GM11168 (cell line): ENCODE measurements around the gene ZKSCAN3.
"Not testable (repeated sequence)": the region's sequence is repeated elsewhere in the genome, so short reads cannot be mapped to it uniquely, and the experiment has no call there.

Experiments
- in situ Hi-C: fragments of 300-500 bp; cut with MboI; formaldehyde crosslinking; loops from one replicate; pipeline ENCODE4 v1.12.0; 2022; ENCODE audit warnings: low sequenced_read_pairs; ENCODE audit not compliant: unreplicated experiment

Gene ZKSCAN3

GRCh38 chr6:28369463-28369862 is 19.7 kb downstream of the ZKSCAN3 start:
- in situ Hi-C loops = loop anchor here (5.0 to 25.0 kb wide), 2 partner anchors 237 to 457 kb away; partner anchors contain the start of gene OR2B2

- in situ Hi-C loops = loop anchor here (25.0 kb wide), 1 partner anchor 458 kb away; the partner anchor contains the start of gene OR2B2
Measured at GRCh38 chr6:28370440-28370839, 20.7 kb downstream of the ZKSCAN3 start.

GRCh38 chr6:28371280-28371679 is 21.5 kb downstream of the ZKSCAN3 start:
- in situ Hi-C loops = loop anchor here (25.0 kb wide), 1 partner anchor 459 kb away; the partner anchor contains the start of gene OR2B2

GRCh38 chr6:28371706-28372451 is 22.1 kb downstream of the ZKSCAN3 start:
- in situ Hi-C loops = loop anchor here (25.0 kb wide), 1 partner anchor 460 kb away; the partner anchor contains the start of gene OR2B2

- in situ Hi-C loops = loop anchor here (25.0 kb wide), 1 partner anchor 462 kb away; the partner anchor contains the start of gene OR2B2
Measured at GRCh38 chr6:28373925-28374324, 24.2 kb downstream of the ZKSCAN3 start.

GRCh38 chr6:28377879-28378278 is 28.1 kb downstream of the ZKSCAN3 start:
- in situ Hi-C loops = no loop called here

GRCh38 chr6:28378644-28379043 is 28.9 kb downstream of the ZKSCAN3 start:
- in situ Hi-C loops = no loop called here

GRCh38 chr6:28380381-28380780 is 30.6 kb downstream of the ZKSCAN3 start:
- in situ Hi-C loops = no loop called here

GRCh38 chr6:28383235-28384142 is 33.7 kb downstream of the ZKSCAN3 start:
- in situ Hi-C loops = no loop called here

GRCh38 chr6:28384143-28384533 is 34.4 kb downstream of the ZKSCAN3 start:
- in situ Hi-C loops = no loop called here

GRCh38 chr6:28390688-28391087 is 40.9 kb downstream of the ZKSCAN3 start:
- in situ Hi-C loops = no loop called here

- in situ Hi-C loops = no loop called here
Measured at GRCh38 chr6:28393912-28394662, 44.3 kb downstream of the ZKSCAN3 start.

- in situ Hi-C loops = no loop called here
Measured at GRCh38 chr6:28395918-28396317, 46.2 kb downstream of the ZKSCAN3 start.

GRCh38 chr6:28399350-28400121 is 49.8 kb downstream of the ZKSCAN3 start, which contains the start of gene ZSCAN12:
ZSCAN12 (minus strand) TSS chr6:28399747; CDS start chr6:28398405, 1,342 bp downstream.
- in situ Hi-C loops = no loop called here

- in situ Hi-C loops = no loop called here
Measured at GRCh38 chr6:28400122-28400451, 50.3 kb downstream of the ZKSCAN3 start.

- in situ Hi-C loops = no loop called here
Measured at GRCh38 chr6:28401172-28401571, 51.4 kb downstream of the ZKSCAN3 start.

GRCh38 chr6:28402197-28402596 is 52.5 kb downstream of the ZKSCAN3 start:
- in situ Hi-C loops = no loop called here

GRCh38 chr6:28403923-28404322 is 54.2 kb downstream of the ZKSCAN3 start:
- in situ Hi-C loops = not testable (repeated sequence)

GRCh38 chr6:28407401-28407800 is 57.7 kb downstream of the ZKSCAN3 start:
- in situ Hi-C loops = no loop called here
